SW 1271 (cell line): ENCODE data around the gene CAPN5.

Experiments used
- DNase-seq, 2 experiments: peaks; one replicate each; lab custom pipeline; 2025; lab: John Stamatoyannopoulos, UW

CAPN5 gene

DNA sequence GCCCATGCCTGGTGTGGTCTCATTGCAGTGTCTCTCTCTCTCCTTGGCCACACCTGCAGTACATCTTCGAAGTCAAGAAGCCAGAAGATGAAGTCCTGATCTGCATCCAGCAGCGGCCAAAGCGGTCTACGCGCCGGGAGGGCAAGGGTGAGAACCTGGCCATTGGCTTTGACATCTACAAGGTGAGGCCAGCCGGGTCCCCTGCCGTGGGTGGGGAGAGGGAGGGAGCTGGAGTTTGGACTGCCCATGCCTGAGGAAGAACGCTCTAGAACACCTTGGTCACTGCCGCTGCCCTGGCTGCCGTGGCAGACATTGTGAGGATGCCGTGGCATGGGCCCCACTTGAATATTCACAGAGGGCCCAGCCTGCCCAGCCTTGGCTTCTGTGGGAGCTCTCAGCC is 52.2 kb downstream of the CAPN5 start:
- DNase-seq = no peak

GRCh38 chr11:77119531-77119936 is 52.8 kb downstream of the CAPN5 start:
- no peak for DNase-seq

DNA sequence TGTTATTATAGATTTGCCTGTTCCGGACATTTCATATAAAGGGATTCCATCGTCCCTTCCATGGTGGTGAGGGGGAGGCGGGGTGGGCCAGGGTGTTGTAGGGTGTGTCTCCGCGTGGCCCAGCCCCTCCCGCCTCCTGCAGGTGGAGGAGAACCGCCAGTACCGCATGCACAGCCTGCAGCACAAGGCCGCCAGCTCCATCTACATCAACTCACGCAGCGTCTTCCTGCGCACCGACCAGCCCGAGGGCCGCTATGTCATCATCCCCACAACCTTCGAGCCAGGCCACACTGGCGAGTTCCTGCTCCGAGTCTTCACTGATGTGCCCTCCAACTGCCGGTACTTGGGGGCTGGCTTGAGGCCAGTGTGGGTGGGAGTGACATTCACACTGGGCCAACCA is 53.8 kb downstream of the CAPN5 start:
- DNase-seq = no peak

- DNase-seq = no peak
Measured at GRCh38 chr11:77121096-77121640, 54.4 kb downstream of the CAPN5 start.

- DNase-seq = no peak
Measured at GRCh38 chr11:77121876-77122575, 55.3 kb downstream of the CAPN5 start.

DNA sequence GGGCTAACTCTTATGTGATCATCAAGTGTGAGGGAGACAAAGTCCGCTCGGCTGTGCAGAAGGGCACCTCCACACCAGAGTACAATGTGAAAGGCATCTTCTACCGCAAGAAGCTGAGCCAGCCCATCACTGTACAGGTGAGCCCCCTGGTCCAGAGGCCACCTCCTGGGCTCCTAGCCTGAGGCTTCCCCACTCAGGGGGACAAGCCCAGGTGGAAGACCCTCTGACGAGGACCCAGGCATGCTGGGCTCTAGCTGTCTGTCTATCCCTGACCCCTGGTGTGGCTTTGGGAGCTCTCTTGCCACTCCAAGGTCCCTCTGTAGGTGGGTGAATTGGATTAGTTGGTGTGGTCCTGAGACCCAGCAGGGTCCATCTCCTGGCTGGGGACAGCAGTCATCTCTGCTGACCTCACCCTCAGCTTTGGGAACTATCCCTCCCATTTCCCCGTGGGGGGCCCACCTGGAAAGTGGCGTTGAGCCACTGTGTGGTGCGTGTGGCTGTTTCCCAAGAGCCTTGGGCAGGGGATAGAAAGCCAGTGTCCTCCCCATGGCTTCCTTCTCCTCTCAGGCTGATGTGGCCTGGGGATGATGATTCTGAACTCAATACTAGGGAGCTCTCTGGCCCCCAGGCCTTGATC is 55.9 kb downstream of the CAPN5 start:
- no peak for DNase-seq

DNA sequence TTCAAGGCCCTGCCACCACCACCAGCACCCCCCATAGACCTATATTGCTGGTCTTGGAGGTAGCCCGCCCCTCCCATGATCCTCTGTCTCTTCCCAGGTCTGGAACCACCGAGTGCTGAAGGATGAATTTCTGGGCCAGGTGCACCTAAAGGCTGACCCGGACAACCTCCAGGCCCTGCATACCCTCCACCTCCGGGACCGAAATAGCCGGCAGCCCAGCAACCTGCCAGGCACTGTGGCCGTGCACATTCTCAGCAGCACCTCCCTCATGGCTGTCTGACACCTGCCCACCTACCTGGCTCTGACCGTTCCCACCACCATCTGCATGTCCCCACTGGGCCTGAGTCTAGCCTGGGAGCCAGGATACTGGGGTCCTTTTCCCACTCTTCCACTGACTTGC is 56.8 kb downstream of the CAPN5 start:
- no peak for DNase-seq

- no peak for DNase-seq
Measured at GRCh38 chr11:77124041-77124440, 57.3 kb downstream of the CAPN5 start.

DNA sequence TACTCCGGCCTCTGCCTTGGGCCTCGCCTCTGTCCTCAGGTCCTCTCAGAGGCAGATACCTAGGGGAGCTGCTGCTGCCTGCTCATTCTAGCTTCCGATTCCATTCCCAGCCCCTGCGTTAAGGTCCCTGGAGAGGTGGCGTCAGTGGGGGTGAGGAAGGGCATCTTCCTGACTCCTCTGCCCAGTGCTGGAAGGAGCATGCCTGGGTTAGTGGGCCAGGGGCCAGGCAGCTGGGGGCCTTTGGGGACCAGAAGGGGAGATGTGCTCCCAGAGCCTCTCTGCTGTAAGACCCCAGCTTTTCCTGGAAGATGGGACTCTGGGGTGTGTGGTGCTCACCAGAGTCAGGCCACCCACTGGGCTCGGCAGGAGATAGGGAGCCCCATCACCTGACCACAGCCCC is 57.7 kb downstream of the CAPN5 start:
- no peak for DNase-seq

DNA sequence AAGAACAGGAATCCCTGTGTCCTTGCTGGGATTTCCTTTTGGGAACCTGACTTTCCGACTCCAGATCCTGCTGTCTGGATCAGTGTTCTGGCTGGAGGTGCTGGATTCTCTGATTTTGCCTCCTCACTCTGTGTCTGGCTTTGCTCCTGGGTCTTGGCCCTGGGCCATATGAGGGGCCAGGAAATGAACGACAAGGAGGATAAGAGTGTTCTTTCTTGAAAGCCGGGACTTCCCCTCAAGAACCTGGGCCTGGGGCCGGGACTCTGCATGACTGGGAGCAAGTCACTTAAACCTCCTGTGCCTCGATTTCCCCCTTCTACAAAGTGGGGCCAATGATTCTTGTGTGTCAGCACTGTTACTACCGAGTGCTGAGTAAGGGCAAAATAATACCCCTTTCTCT is 58.4 kb downstream of the CAPN5 start:
- DNase-seq = no peak

DNA sequence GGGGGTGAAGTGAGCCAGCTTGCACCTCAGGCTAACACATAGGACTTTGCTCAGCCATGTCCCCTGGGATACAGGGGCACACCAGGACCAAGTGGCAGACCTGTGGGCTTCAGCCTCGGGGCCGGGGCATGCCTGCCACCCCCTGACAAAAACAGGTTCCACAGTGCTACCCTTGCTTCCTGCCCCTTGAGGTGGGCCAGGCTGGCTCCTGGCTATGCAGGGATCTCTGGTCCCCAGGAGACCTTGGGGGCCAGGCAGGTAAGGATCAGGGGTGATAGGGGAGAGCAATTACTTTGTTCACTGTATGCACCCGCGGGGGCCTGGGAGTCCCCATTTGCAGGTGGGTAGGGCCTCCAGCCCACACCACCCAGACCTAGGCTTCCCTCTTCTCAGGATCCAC is 58.9 kb downstream of the CAPN5 start:
- DNase-seq = no peak

- DNase-seq = no peak
Measured at GRCh38 chr11:77126156-77126775, 59.5 kb downstream of the CAPN5 start.

DNA sequence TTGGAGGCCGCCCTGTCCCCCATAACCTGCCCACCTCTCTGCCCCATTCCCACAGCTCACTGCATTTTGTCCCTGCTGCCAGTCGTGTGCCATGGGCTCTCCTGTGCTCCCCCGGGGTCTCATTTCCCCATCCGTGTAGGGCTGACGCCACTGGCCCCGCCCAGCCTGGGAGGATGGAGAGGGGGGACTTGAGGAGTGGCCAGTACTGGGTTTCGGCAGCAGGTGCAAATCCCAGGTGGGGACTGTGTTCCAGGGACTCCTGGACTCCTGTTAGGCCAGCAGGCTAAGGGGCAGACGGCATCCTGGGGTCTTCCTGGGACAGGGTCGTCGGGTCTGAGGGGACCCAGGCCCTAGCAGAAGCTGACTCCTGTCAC is 60.1 kb downstream of the CAPN5 start:
- DNase-seq = no peak

- DNase-seq = peak in 1 of 2 experiments; percentile 37
Measured at GRCh38 chr11:77127235-77127911, 60.6 kb downstream of the CAPN5 start.

DNA sequence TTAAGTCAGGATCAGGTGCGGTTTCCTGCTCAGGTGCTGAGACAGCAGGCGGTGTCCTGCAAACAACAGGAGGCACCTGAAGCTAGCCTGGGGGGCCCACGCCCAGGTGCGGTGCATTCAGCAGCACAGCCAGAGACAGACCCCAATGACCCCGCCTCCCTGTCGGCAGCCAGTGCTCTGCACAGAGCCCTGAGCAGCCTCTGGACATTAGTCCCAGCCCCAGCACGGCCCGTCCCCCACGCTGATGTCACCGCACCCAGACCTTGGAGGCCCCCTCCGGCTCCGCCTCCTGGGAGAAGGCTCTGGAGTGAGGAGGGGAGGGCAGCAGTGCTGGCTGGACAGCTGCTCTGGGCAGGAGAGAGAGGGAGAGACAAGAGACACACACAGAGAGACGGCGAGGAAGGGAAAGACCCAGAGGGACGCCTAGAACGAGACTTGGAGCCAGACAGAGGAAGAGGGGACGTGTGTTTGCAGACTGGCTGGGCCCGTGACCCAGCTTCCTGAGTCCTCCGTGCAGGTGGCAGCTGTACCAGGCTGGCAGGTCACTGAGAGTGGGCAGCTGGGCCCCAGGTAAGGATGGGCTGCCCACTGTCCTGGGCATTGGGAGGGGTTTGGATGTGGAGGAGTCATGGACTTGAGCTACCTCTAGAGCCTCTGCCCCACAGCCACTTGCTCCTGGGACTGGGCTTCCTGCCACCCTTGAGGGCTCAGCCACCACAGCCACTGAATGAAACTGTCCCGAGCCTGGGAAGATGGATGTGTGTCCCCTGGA is 61.3 kb downstream of the CAPN5 start, which contains the start of gene MYO7A:
Gene MYO7A (plus strand): TSS at position 327 of the 772 bp plus-strand sequence. CDS start 2,389 bp downstream, outside the sequence.
- no peak for DNase-seq

GRCh38 chr11:77129069-77129841 is 62.5 kb downstream of the CAPN5 start:
- no peak for DNase-seq

DNA sequence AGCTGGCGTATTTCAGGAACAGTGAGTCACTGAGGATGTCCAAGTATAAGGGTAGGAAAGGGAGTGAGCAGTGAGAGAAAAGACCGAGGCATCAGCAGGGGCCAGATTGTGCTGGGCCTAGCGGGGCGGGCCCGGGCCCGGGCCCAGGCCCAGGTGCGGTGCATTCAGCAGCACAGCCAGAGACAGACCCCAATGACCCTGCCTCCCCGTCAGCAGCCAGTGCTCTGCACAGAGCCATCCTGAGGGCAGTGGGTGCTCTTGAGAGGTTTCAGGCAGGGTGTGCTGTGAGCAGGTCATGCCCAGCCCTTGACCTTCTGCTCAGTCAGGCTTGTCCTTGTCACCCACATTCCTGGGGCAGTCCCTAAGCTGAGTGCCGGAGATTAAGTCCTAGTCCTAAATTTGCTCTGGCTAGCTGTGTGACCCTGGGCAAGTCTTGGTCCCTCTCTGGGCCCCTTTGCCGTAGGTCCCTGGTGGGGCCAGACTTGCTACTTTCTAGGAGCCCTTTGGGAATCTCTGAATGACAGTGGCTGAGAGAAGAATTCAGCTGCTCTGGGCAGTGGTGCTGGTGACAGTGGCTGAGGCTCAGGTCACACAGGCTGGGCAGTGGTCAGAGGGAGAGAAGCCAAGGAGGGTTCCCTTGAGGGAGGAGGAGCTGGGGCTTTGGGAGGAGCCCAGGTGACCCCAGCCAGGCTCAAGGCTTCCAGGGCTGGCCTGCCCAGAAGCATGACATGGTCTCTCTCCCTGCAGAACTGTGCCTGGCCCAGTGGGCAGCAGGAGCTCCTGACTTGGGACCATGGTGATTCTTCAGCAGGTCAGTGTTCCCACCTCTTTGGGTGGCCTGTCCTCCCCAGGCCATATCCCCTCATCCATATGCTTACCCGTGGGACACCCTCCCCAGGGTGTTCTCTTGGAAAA is 63.3 kb downstream of the CAPN5 start:
- DNase-seq = no peak

DNA sequence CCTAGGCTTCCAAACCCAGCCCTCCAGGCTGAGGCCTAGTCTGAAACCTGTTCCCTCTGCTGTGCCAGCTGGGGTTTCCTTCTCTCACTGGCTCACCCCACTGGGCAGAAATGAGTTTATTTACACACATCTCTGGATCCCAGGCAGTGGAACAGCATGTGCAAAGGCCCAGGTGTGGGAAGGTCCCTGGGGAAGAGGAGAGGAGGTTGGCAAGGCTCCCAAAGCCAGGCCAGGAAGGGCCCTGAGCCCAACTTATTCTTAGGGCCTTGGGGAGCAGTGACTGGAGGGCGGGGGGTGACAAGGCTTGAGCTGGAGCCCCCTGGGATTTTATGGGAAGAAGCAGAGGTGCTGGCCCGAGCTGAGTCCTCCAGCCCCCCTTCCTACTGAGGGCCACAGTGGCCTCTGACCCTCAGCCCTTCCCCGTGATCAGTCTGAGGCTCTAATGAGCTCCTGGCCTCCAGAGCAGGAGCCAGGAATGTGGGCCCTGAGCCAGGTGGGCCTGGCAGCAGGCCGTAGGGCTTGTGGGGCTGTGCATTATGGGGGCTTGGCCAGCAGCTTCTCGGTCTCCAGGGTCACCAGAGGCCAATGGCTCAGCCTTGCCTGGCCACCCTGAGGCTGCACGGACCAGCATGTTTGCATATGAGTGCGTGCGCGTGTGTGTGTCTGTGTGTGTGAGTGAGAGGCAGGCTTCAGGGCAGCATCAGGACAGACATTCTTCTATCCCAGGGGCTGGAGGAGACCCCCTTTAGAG is 64.2 kb downstream of the CAPN5 start:
- no peak for DNase-seq

- DNase-seq = no peak
Measured at GRCh38 chr11:77131560-77131959, 64.8 kb downstream of the CAPN5 start.
